NT2/D1 (cell line): ENCODE measurements around the gene EIF5.

Source experiments
- DNase-seq: peaks from one replicate; pipeline ENCODE4 v3.0.0-alpha.2; 2011; ENCODE audit warnings: low read depth, low spot score
- H3K27me3 ChIP-seq: 2 replicates; pipeline ENCODE4 v1.6.0; 2011; ENCODE audit warnings: mild to moderate bottlenecking; ENCODE audit not compliant: insufficient read length, insufficient read depth
- H3K36me3 ChIP-seq: 2 replicates; pipeline ENCODE4 v1.6.1; 2011; ENCODE audit warnings: mild to moderate bottlenecking, low read length, mixed read lengths; ENCODE audit not compliant: insufficient read depth, insufficient read length
- H3K4me1 ChIP-seq: 2 replicates; pipeline ENCODE4 v1.5.1; 2011; ENCODE audit not compliant: insufficient read depth, insufficient read length
- H3K4me3 ChIP-seq: 2 replicates; pipeline ENCODE4 v1.5.1; 2011; ENCODE audit warnings: low read depth; ENCODE audit not compliant: insufficient read length
- H3K9ac ChIP-seq: 2 replicates; pipeline ENCODE4 v1.6.0; 2011; ENCODE audit warnings: low read depth; ENCODE audit not compliant: insufficient read length
- H3K9me3 ChIP-seq: 2 replicates; pipeline ENCODE4 v1.5.1; 2011; ENCODE audit warnings: mild to moderate bottlenecking, low read length; ENCODE audit not compliant: insufficient read depth
- SUZ12 ChIP-seq: IDR thresholded peaks from 2 replicates; pipeline ENCODE4 v1.6.1; 2011; ENCODE audit not compliant: insufficient read length, insufficient read depth; ENCODE audit errors: extremely low read depth
- YY1 ChIP-seq: IDR thresholded peaks from 2 replicates; pipeline ENCODE4 v1.6.1; 2011; ENCODE audit not compliant: insufficient read length, insufficient read depth
- ZNF274 ChIP-seq: IDR thresholded peaks from 2 replicates; pipeline ENCODE4 v1.6.1; 2011; ENCODE audit warnings: mild to moderate bottlenecking, low read depth, low read length

The EIF5 gene

DNA sequence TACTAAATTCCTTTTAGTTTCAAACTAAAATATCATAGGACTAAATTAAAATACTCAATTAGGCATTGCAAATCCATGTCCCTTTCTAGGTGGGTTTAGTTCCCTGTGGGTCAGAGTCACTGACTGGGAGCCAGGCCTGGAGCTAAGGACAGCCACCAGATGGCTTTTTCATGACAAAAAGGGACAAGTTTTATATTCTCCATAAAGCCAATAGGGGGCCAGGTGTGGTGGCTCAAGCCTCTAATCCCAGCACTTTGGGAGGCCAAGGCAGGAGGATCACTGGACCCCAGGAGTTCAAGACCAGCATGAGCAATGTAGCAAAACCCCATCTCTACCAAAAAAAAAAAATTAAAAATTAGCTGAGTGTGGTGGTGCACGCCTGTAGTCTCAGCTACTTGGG lies 35.4 kb upstream of the EIF5 start:
- TF ChIP-seq SUZ12: no peak
- TF ChIP-seq ZNF274: no peak
- no peak for TF ChIP-seq YY1
- Histone ChIP-seq H3K27me3 (no peaks in the 10 kb centered on the region), H3K9ac (no peak overlapping the region), H3K4me1 (peaks cover 2% of the 10 kb centered on the region), H3K4me3 (no peak overlapping the region), H3K9me3 (no peaks in the 10 kb centered on the region), H3K36me3 (no peaks in the 10 kb centered on the region)
- no peak for DNase-seq

DNA sequence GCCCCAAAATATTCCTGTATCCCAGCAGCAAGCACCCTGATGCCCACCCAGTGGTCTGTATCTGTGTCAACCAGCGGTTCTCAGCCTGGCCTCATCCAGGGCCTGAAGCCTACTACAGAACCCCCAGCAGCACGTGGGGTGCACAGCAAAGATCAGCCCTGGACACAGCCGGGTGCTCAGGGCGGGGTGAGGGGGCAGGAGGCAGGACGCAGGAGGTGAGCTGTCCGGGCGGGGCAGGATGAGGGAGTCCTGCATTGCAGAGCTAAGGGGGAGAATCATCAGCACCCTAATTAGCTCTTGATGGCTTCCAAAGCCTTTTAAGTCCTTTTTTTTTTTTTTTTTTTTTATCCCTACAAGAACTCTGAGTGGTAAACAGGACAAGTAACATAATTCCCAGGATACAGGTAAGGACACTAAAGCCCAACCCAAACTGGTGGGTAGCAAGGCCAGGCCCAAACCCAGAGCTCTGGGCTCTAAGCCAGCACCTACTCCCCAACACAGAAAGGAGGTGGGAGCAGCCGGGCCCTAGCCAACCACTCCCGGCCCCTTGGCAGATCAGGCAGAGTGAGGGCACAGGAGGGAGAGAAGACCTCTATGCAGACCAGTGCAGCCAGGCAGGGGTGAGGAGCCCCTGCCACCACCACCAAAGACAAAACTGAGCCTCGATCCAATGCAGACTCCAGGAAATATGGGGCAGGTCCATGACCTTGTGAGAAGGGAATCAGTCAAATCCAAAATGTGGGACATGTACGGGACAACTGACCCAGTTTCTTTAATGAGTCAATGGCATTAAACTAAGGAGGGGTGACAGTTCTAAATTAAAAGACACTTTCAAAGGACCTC lies 32.3 kb upstream of the EIF5 start:
- no peak for DNase-seq

DNA sequence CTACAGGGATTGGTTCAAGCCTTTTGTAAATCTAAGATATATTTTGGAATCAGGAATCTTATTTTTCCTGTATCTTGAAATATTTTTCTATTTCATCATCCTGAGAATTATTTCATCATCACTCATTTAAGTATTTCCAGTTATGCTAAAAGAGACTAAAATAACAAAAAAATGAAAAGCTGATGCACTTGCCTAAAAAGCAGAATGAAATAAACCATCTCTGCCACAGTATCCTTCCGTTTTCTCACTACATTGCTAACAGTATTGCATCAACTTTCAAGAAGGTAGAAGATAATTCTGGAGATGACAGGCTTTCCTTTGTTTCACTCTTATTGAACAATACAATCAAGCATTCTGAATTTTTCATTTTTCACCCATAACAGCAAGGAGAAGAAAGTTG lies 31.1 kb upstream of the EIF5 start:
- Histone ChIP-seq H3K36me3 (no peaks in the 10 kb centered on the region), H3K4me1 (peaks cover 2% of the 10 kb centered on the region), H3K4me3 (no peak overlapping the region), H3K27me3 (no peaks in the 10 kb centered on the region), H3K9ac (no peak overlapping the region), H3K9me3 (no peaks in the 10 kb centered on the region; the same call in 1 of the 2 replicates)
- TF ChIP-seq SUZ12 (no peak), ZNF274 (no peak), YY1 (no peak)
- no peak for DNase-seq

More for the DNA sequence above, 32.3 kb upstream of the EIF5 start:
- Histone ChIP-seq H3K36me3 (no peaks in the 10 kb centered on the region), H3K4me1 (peaks cover 2% of the 10 kb centered on the region), H3K9me3 (no peaks in the 10 kb centered on the region; the same call in 1 of the 2 replicates), H3K4me3 (no peak overlapping the region), H3K27me3 (no peaks in the 10 kb centered on the region), H3K9ac (no peak overlapping the region)
- no peak for TF ChIP-seq YY1
- no peak for TF ChIP-seq SUZ12
- no peak for TF ChIP-seq ZNF274

DNA sequence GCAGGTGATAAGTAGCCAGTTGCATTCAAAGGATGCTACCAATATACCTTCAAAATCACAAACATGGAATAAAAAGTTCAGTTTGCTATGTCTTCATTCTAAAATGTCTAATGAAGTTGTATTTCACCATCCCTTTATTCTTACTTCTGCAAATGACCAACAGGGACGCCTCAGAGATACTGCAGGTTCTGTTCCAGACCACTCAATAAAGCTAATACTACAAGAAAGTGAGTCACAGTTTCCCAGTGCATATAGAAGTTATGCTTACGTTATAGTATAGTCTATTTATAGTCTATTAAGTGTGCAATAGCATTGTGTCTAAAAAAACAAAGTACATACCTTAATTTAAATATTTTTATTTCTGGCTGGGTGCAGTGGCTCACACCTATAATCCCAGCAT lies 29.3 kb upstream of the EIF5 start:
- Histone ChIP-seq H3K36me3 (no peaks in the 10 kb centered on the region), H3K9ac (no peak overlapping the region), H3K27me3 (no peaks in the 10 kb centered on the region), H3K4me1 (peaks cover 2% of the 10 kb centered on the region), H3K4me3 (no peak overlapping the region), H3K9me3 (no peaks in the 10 kb centered on the region; the same call in 1 of the 2 replicates)
- no peak for DNase-seq
- TF ChIP-seq ZNF274 (no peak), SUZ12 (no peak), YY1 (no peak)

DNA sequence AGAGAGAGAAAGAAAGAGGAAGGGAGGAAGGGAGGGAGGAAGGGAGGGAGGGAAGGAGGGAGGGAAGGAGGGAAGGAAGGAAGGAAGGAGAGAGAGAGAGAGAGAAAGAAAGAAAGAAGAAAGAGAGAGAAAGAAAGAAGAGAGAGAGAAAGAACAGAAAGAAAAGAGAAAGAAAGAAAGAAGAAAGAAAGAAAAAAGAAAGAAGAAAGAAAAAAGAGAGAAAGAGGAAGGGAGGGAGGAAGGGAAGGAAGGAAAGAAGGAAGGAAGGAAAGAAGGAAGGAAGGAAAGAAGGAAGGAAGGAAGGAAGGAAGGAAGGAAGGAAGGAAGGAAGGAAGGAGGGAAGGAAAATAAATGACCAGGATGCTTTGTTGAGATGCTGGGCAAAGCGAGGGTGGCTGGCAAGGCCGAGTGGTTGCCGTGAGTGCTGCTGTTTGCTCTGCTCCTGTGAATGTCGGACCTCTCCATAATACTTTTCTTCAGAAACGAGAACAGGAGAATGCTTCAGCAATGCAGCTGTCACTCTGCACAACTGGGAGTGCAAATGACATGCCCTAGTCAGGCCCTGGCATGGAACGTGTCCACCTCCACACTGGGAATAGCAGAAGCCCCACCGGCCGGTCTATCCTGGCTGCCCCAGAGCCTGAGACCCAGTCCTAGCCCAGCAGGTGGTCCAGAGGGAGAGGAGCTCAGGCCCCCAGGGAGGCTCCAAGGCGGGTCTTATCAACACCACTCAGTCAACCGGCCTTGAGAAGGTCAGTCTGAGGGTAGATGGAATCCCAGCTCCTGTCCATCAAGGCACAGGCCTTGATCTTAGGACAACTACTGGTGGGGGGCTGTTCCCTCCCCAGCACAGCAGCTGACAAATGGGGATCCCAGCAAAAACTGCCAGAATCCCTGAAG lies 25.1 kb upstream of the EIF5 start:
- no peaks in the 10 kb centered on the region for H3K36me3 ChIP-seq
- H3K27me3 ChIP-seq: no peaks in the 10 kb centered on the region
- no peak overlapping the region for H3K4me3 ChIP-seq
- no peaks in the 10 kb centered on the region for H3K4me1 ChIP-seq
- no peak for TF ChIP-seq SUZ12
- TF ChIP-seq YY1: no peak
- no peak for TF ChIP-seq ZNF274
- DNase-seq: no peak
- no peaks in the 10 kb centered on the region; the same call in 1 of the 2 replicates for H3K9me3 ChIP-seq
- no peak overlapping the region for H3K9ac ChIP-seq

DNA sequence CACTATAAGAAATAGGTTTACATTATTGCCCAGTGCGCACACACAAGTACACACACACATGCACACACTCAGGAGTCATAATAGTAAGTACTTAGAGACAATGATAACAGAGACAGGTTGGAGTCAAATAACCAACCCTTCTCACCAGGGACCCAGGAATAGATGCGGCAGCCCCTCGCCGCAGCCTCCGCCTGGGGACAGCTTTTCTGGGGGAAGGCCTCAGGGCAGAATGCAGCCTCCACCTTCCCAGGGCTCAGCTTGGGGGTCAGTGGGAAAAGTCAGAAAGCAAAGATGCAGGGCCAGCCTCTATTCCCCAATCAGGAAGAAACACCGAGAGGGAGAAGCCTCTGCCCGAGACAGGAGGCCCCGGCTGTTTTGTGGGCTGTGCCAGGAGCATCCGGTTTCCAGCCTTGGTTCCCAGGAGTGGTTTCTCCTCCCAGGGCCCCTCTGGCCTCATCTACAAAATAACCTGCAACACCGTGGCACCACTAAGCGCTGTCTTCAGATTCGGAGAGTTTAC lies 23.4 kb upstream of the EIF5 start:
- no peak for TF ChIP-seq SUZ12
- TF ChIP-seq ZNF274: no peak
- TF ChIP-seq YY1: no peak
- Histone ChIP-seq H3K9me3 (no peaks in the 10 kb centered on the region; the same call in 1 of the 2 replicates), H3K27me3 (no peaks in the 10 kb centered on the region), H3K4me1 (no peaks in the 10 kb centered on the region), H3K36me3 (no peaks in the 10 kb centered on the region), H3K4me3 (no peak overlapping the region), H3K9ac (no peak overlapping the region)
- no peak for DNase-seq
